ENCODE measurements around the gene INSIG2.

Gene INSIG2

DNA sequence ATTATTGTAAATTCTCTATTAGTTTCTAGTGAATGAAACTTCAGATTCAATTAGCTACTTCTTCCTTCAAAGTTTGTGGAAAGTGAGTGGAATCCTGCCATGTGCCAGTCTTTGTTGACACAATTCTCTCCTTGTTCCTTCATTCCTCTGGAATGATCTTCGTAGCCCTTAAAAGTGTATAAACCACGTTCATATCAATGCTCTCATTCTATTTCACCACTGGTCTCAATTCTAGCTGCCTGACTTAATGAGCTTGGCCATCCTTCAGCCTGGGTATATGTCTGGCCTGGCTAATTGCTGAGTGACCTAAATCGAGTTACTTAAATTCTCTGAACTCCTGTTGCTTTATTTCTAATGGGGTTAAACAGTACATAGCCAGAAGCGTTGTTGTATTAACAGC lies 43.5 kb downstream of the INSIG2 start:
- no peak for DNase-seq

DNA sequence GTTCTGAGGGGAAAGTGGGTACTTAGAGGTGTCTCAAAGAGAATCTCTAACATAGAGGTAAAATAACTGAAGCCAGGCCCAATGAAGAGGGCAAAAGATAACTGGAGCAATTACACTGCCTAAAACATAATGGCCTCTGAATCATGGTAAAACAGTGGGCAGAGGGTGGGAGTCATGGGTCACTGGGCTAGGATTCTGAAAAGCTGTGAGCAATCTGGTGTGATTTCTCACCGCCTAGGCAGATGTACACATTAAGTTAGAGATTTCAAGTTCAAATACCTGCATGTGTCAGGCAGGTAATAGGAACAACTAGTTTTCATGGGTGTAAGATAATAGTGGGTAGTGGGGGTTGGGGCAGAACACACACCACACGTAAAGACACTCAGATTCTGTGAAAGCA lies 45.6 kb downstream of the INSIG2 start:
- DNase-seq: no peak

DNA sequence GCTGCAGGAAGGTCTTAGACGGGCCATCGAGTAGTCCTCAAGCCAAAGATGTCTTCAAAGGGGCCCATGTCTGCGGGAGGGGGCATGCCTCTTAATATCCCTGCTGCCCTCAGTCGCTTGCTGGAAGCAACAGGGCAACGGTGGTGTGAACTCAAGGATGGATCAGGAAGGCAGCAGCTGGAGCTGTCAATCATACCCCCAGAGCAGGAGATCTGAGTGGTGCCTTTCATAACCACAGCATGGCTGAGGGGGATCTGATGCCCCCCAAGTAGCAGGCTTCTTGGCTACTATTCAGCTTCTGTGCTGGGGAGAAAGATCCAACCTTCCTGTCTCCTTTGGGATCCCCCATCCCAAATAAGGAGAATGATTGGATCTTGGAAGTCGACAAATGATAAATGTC lies 46.4 kb downstream of the INSIG2 start:
- DNase-seq: no peak

DNA sequence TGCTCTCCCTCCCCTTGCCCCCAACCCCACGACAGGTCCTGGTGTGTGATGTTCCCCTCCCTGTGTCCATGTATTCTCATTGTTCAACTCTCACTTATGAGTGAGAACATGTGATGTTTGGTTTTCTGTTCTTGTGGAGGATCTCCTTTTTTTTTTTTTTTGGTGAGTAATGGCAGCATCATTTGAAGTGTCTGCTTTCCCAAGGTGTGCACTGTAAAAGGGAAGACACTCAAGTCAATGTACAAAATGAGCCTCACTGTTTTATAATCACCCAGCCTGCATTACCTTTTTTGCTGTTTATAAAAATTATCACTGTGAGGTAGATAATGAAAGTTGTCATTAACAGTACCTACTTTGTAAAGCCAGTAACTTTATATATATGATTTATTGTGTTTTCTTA lies 56.9 kb downstream of the INSIG2 start:
- DNase-seq: no peak

DNA sequence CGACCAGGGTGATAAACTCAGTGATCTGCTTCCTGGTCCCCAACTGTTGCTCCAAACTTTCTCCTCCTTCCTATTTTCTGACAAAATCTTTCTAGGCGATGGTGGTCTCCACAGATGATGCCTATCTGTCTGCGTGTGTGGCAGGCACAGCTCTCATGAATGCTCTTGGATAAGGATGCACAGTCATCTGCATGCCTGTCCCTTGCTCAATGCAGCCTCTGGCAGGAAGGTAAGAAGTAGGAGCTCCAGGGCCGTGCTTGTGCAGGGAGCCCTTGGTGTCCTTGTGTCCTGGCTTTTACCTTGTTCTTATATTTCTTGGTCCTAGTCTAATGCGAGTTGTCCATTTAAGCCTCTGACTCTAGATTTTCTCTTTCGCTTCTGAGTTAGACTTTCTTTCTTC lies 57.5 kb downstream of the INSIG2 start:
- no peak for DNase-seq

DNA sequence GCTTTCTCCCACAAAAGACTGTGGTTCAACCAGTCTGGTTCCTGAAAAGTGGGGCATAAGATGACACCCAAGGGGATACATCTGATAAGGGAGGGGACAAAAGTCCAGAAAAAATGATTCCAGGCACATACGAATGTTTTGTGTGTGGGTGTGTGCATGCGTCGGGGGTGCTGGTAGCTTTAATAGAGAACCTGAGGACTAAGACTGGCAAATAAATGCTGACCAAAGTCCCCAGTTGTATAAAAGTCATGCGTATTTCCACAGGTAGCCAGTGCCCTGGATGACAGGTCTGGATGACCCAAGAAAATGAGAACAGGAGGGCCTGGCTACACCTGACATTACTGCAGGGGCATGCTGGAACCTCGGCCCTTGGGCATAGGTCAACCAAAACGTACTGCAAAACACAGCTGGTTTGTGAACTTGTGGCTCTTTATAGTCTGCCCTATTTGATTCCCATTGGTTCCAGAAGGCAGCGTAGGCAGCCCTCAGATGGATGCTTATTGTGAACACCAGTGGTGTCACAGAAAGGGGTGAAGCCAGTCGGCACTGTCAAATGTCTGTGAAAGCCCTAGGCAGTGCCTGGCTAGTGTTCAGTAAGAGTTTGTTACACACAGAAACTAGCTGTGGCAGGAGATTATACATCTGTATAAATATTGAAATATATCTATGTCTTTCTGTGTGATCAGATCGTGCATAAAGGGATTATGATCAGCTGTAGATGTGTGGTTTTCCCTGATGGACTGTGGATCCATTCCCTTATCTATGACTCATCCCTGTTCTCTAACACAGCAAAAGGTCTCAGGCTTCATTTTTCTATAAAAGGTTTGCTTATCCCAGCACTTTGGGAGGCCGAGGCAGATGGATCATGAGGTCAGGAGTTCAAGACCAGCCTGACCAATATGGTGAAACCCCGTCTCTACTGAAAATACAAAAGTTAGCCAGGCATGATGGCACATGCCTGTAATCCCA lies 58.3 kb downstream of the INSIG2 start:
- DNase-seq: no peak

DNA sequence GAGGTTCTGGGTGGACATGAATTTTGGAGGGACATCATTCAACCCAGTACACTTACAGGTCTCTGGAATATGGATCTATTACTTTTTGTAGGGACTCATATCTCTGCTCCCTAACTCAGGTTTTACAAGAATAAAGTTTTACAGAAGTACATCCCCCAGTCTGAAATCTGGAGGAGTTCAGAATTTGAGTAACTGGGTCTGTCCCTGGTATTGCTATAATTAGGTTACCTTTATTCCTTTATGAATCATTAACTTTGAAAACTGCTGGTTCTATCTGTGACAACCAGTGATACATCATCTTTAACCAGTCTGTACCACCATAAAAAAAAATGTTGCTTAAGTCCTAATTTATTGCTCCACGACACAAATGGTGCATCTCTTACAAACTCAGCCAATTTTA lies 59.9 kb downstream of the INSIG2 start:
- DNase-seq: no peak

DNA sequence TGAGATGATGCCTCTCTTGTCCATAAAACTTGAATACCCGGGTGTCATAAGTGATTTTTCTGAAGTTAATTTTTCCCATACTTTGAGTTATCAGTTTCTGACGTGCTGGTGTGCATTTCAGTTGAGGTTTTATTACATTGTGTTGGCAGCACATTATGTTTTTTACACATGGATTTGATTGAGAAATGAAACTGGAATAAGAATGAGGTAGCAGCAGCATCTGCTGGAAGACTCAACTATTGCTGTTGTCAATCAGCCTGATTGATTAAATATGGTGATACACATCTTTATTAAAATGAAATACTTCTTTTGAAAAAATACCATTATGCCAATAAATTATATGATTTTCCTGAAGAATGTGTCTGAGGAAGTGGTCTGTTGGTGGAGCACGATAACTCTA lies 60.5 kb downstream of the INSIG2 start:
- no peak for DNase-seq

DNA sequence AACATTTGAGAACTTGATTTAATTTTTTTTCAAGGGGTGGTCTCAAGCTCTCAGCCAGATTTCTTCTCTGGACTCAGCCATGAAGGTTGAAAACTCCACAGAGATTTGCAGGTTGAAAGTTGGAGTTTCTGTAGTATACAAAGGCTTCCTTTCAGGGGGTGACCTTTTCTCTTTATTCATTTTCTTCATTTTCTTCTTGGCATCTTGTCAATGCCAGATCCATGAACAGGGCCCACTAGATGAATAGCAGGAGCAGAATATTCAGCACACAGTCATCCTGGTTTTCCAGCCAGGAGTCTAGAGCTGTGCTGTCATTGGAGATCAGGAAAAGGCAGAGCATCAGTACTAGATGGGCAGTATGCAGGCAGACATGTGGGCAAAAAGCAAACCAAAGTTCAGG lies 62.0 kb downstream of the INSIG2 start:
- no peak for DNase-seq

DNA sequence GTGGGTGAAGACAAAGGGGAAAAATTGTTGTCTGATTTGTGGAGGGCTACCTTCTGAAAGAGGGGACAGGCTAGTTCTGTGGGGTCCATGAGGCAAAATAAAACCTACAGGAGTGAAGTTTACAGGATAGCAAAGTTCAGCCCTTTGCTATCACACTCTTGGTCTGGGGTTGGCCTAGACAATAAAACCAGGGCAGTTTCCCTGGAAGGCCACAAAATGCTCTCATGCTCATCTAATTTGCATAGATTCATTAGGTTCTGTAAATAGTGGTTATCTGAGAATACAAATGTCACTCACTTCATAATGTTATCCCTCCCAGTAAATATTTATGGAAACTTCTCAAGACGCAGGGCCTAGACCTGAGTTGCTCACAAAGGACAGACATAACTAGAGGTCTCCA lies 63.6 kb downstream of the INSIG2 start:
- DNase-seq: no peak

DNA sequence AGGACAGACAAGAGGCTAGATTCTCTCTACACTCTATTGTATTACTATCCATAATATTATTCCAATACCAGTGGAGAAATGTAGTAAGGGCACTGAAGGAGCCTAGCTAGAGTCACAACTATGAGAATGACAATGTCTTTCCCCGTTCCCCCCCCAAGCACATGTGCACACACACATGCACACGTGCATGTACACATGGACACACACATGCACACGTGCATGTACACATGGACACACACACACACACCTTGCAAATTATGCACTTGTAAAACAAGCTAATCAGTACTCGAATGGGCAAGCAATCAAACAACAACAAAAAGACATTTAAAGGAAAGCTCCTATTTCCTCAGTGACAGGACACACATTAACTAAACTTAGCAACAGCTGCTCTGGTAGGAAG lies 65.2 kb downstream of the INSIG2 start:
- no peak for DNase-seq

DNA sequence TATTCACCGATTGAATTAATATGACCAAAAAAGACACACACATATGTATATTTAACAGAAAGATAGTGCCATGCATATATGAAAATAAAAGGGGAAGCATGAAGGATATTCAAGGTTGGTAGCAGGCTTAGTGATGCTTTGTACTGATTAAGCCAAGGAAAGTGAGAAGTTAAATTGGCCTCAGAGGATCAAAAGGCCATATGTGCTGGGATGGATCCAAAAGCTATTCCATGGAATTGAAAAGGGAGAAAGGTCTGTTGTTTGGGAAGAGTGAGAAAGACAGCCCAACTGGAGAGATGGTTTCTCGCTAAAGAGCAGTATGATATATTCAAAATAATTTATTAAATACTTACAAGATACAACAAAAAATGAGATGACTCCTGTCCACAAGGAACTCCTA lies 65.9 kb downstream of the INSIG2 start:
- DNase-seq: no peak
